Renal cortex interstitium (tissue), 11 donors: ENCODE measurements around the gene EIF1. TPM values are rescaled to one million over a fixed set of nuclear protein-coding genes. Genes with fewer than 3 reads are reported as not detected.

Experiments used
- DNase-seq, 11 donors: peaks; one replicate each; pipeline ENCODE4 v3.0.0-alpha.2; 2013; ENCODE audit warnings: low read depth in 9 of 11, low spot score in 4 of 11; ENCODE audit errors: extremely low read depth in 1 of 11
- polyA plus RNA-seq, 3 donors: library from polyadenylated mRNA; unstranded; fragments of 120-200 nt; gene quantifications; one replicate each; pipeline ENCODE4 v1.2.1, GENCODE V29; 2013; ENCODE audit not compliant: insufficient read length in 3 of 3

The EIF1 gene
- polyA plus RNA-seq, 3 donors = 706 to 791 (median 745) TPM

GRCh38 chr17:41651625-41652460 lies 36.8 kb upstream of the EIF1 start:
- no peak for DNase-seq

GRCh38 chr17:41652461-41652970 lies 36.2 kb upstream of the EIF1 start:
- DNase-seq = no peak

GRCh38 chr17:41653421-41653820 lies 35.3 kb upstream of the EIF1 start:
- DNase-seq = no peak

GRCh38 chr17:41653892-41654677 lies 34.6 kb upstream of the EIF1 start:
- no peak for DNase-seq

GRCh38 chr17:41654678-41655607 lies 33.7 kb upstream of the EIF1 start:
- DNase-seq = no peak

- peak in 3 of 11 donors; percentile 46 to 61 (median 55) for DNase-seq
Measured at GRCh38 chr17:41655611-41656111, 33.0 kb upstream of the EIF1 start.

GRCh38 chr17:41656249-41657023 lies 32.2 kb upstream of the EIF1 start:
- DNase-seq = no peak

GRCh38 chr17:41657176-41657754 lies 31.4 kb upstream of the EIF1 start:
- DNase-seq = no peak

GRCh38 chr17:41657936-41658335 lies 30.7 kb upstream of the EIF1 start:
- DNase-seq = no peak

GRCh38 chr17:41658846-41659245 lies 29.8 kb upstream of the EIF1 start:
- no peak for DNase-seq

GRCh38 chr17:41659427-41660212 lies 29.1 kb upstream of the EIF1 start:
- DNase-seq = no peak

- no peak for DNase-seq
Measured at GRCh38 chr17:41660221-41660711, 28.4 kb upstream of the EIF1 start.

- DNase-seq = no peak
Measured at GRCh38 chr17:41663451-41664171, 25.1 kb upstream of the EIF1 start.

- no peak for DNase-seq
Measured at GRCh38 chr17:41664172-41664457, 24.6 kb upstream of the EIF1 start.

- DNase-seq = no peak
Measured at GRCh38 chr17:41664587-41665565, 23.8 kb upstream of the EIF1 start.
